GM19193 (cell line): ENCODE results near the gene PCSK6.
A peak's percentile ranks its signal among the peaks of the same experiment; 100 is the strongest.

Experiments
- POLR2A ChIP-seq: IDR thresholded peaks from 4 replicates; pipeline ENCODE4 v1.6.1; 2011; ENCODE audit not compliant: insufficient read depth, insufficient read length; ENCODE audit errors: extremely low read depth

The PCSK6 gene

DNA sequence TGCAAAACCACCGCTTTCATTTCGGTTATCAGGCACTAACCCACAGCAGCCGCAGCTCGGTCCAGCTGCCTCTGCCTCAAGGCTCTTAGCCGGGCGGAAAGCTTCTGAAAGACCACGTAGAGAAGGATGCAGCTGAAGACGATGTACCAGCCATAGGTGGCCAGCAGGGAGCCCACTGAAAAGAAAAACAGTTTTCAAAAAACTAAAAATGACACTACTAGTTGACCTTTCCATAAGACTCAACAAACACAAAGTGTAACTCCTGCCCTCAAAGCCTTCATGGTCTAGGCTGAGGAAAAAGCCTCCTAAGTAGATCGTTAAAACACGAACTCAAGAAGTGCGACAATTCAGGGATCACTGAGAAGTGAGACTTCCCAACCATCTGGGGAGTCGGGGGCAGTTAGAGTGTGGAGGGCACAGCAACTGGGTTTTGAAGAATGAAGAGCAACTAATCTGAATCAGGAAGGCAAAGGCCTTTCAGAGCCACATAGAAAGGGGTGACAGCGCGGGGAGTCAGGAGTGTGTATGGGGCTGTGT is 212.9 kb downstream of the PCSK6 start:
- TF ChIP-seq POLR2A, result no peak

DNA sequence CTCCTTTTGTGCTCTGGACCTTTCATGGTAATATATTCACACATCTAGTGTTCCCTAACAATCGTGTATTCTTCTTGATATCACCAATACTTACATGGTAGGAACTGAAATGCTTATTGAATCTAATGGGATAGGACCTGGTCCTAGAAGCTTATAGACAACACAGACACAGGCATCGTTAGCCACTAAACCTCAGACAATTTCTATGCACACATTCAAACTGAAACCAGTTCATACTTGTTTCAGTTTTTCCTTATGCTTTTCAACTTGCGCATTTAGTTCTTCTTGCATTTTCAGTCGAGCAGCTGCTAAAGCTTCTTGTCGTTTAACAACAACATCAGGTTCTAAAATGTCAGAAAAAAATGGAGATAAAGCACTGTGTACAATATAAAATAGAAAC is 214.5 kb downstream of the PCSK6 start:
- no peak for TF ChIP-seq POLR2A

DNA sequence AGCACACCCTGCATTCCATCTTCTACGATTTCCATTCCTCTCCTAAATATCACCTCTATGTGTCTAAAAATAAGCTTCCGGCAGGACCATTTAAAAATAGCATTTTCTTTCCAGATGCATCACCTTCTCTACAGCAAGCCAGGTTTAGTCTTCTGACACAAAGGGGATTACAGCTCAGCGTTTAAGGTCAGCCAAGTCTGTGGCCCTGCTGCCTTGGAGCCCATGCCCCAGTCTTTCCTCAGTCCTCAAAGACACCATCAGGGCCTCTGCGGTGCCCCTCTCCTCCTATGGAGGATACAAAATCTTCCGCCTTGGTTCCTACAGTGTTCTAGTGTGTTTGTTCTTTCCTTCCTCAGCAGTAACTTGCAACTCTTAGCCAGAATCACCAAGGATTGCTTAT is 216.0 kb downstream of the PCSK6 start:
- TF ChIP-seq POLR2A, result no peak

DNA sequence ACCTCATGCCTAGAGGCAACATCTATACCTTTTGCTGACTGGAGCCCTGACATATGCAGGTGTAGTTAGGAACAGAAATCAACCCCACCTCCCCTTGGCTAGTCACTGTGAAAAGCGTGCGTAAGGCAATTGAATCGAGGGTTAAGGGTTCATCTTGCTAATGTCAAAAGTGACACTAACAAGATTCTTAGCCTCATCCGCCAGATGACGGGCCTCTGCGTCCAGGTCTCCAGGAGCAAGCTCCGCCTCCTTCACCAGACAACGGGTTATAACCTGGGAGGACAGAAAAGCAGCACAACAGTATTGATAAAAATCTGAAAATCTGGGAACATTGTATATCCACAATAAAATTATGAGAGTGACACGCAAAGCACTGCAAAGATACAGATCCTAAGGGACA is 216.9 kb downstream of the PCSK6 start:
- TF ChIP-seq POLR2A, result no peak

DNA sequence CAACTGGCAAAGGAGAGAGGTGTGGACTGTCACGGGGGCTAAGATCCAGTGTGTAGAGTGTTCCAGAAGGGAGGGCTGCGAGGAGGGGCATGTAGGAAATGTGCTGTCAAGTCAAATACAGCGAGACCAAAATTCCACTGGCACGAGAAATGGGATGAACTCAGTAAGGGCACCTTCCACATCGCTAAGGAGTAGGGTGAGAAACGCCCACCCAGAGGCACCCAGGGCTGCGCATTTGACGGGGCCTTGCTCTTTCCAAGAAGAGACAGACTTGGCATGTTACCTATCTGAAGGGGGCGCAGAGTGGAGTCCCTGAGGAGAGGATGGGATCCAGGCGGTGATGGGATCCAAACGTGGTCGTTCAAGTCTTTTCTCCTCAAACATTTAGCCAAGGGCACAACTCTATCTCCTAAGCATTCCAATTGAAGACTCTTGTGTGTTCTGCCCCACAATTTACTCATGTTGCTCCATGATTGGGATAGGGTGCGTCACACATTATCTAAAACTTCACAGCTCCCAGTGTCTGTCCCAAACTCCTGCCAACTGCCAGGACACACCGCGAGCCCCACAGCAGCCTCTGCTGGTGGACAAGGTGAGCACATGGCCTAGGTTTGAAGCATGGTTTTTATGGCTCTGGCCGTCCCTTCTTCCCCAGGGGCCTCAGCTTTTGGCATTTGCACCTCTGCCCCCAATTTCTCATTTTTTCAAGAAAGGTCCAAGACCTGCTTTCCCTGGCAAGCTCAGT is 219.9 kb downstream of the PCSK6 start:
- TF ChIP-seq POLR2A, result peak; percentile 21

DNA sequence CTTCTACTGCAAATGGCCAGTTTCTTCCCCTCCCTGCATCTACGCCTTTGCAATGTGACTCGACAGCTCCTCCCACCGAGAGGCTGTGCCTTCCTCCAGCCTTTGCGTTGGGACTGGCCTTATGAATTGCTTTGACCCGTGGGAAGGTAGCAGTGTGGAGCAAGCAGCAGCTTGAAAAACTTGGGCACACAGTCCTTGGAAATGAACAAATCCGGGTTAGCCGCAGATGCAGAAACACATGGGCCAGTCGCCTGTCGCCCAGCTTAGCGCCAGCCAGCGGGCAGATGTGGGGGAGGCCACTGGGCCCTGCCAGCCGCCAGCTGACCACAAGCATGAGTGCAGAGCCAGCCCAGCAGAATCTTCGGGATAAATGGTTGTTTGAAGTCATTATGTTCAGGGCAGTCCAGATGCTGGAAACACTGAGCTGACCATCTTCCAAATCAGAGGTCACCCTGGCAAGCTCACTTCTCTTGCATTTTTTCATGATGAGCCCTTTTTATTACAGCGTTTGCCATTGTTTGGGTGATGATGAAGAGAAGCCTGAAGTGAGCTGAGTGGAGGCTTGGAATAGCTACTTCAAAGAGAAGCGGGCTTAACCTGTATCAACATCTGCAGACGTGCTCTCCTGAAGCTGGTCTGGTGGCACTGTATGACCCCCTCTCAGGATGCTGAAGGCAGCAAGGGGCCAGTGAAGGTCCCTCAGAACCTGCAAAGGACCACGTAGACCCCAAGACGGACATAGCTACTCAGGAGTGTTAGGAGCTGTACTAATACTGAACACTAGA is 222.0 kb downstream of the PCSK6 start:
- TF ChIP-seq POLR2A, result no peak

DNA sequence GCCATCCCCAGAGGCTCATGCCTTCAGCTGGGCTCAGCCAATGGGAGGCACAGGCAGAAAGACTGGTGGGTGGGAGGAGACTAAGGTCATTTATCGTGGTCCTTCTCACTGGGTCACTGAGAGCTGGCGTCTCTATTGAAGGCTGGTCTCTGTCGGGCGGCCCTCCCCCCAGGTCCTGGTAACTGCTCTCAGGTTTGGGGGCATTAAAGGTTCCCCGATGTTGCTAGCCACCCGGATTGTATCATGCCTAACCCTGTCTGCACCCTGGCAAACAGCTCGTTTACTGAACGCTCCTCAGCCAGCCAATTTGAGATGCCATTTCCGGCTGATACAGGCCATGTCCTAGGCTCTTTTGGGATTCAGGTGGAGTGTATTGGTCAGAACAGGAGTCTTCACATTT is 222.7 kb downstream of the PCSK6 start:
- no peak for TF ChIP-seq POLR2A

DNA sequence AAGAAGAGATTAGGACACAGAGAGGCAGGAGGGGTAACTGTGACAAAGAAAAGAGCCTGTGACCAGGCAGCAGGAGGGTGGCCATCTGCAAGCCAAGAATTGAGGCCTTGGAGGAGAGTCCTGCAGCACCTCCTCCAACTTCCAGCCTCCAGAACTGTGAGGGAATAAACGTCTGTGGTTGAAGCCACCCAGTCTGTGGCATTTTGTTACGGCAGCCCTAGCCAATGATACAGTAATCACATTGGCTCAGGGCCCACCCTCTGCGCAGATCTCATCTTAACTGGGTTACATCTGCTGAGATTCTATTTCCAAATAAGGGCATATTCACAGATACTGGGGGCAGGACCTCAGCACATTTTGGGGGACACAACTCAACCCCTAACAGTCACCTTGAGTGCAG is 223.5 kb downstream of the PCSK6 start:
- no peak for TF ChIP-seq POLR2A

DNA sequence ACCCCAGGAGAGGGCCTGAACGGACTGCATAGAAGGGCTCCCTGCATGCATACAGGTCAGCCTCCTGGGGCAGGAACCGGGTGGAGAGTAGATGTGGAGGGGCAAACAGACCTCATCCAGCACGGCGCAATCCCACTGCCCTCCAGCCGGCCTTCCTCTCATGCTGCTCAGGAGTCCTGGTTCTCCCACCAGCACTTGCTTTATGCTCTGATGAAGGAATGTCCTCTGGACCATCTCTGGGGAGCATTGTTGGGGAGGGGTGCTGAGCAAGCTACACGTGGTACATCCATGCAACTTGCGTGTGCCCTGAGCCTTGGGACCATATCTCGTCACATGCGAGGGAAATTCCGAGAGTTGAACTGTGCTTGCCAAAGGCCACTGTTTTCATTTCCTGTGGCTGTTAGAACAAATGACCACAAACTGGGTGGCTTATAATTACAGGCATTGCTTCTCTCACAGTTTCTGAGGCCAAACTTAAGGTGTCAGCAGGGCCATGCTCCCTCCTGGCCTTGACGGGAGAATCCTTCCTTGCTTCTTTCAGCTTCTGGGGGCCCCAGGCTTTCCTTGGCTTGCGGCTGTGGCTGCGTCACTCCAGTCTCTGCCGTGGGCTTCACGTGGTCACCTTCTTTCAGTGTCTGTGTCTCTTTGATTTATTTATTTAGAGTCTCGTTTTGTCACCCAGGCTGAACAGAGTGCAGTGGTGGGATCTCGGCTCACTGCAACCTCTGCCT is 224.4 kb downstream of the PCSK6 start:
- no peak for TF ChIP-seq POLR2A

DNA sequence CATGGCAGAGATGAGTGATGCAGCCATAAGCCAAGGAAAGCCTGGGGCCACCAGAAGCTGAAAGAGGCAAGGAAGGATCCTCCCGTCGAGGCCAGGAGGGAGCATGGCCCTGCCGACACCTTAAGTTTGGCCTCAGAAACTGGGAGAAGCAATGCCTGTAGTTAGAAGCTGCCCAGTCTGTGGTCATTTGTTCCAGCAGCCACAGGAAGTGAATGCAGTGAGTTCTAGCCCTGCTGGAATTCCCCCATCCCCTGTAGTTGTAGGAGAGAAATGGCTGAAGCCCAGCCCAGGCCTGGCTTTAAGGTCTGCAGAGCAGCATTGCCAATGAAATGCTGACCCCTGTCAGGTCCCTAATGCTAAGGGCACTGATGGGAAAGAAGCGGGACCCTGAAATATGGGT is 225.5 kb downstream of the PCSK6 start:
- TF ChIP-seq POLR2A, result no peak

DNA sequence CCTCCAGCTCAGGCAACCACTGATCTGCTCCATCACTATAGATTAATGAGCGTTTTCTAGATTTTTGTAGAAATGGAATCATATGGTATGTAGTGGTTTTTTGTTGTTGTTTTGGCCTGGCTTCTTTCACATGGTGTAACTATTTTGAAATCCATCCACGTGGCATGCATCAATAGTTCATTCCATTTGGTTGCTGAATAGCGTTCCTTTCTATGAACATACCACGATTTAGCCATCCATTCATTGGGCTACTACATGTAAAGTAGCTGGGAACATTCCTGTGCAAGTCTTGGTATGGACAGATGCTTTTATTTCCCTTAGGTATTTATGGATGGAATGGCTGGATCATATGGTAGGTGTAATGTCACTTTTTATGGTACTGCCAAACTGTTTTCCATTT is 227.0 kb downstream of the PCSK6 start:
- no peak for TF ChIP-seq POLR2A

DNA sequence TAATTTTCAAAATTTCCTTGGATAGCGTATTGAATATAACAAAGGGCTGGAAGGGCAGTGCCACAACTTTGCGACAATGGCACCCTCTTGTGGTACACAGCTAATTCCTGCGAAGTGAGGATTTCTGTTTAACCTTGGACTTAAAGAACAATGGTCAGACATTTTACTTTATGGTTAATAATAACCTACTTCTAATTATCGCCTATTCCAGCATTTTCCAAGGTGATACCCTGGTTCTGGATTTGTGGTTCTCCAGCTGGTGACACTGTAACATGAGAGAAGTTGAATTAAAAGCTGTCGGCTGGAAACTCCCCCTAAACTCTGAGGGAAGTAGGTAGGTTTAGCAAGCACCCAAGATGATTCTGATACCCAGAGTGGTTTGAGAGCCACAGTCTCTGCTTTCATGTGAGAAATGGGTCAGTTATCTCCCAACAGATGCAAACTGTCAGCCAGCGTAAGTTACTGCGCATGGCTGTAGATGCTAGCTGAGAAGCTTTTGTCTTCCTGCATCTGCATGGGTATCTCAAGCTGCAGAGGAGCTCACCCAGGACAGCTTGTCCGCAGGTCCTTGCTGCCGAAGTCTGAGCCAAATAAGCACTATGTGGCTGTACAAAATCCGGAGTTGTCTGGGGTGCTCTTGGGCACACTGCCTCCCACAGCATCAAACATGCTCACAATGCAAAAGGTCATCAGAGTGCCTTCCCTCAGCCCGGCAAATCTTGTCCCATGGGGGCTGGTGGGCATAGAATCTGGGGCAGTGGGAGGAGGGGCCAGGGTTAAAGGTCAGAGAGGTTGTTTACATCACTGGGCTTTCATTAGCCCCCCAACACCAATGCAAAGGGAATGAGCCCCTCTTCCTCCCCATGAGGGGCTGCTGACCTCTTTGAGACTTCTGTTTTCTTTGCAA is 231.0 kb downstream of the PCSK6 start:
- TF ChIP-seq POLR2A, result no peak

DNA sequence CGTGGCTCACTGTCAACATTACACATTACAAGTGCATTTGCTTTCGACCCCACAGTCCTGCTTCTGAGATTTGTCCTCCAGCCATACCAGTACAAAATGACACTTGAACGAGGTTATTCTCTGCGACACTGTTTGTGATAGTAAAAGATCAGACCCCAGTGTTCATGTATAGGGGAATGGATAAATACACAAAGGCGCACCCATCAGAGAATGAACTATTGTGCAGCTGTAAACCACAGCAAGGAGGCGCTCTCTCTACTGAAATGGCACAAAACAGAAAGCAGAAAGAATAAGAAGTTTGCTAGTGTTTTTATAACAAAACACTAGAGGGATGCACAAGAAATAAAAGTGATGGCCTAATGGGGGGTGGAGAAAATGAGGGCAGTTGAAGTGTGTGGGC is 232.8 kb downstream of the PCSK6 start:
- TF ChIP-seq POLR2A, result no peak

DNA sequence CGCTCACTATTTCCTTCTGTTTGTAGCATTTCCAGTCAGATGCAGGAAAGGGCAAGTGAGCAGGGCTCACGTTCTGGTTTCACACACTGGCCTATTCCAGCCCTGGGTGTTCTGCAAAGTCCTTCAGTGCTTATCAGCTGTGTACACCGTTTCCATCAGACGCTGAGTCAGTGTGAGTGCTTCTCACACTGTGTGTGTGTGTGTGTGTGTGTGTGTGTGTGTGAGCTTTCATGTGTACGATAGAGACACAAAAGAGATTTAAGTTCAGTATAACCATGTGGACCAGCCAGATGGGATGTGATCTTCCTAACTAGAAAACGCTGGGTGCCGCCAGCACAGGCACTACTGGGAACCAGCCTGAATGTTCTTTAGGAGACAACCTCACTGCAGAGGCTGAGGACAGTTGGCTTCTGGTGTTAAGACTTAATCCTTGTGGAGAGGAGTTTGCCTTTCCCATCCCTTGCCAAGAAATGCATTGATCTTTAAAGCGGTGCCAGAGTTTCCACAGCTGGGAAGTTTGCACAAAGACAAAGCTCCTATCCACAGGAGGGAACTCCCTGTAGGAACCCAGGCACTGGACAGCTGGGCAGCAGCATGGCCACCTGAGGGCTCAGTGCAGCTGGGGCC is 233.8 kb downstream of the PCSK6 start:
- no peak for TF ChIP-seq POLR2A
